SU-DHL-6 (cell line): ENCODE data around the gene CCDC120.

ENCODE experiments used
- H2AFZ ChIP-seq: fragments of 200-600 bp; sonication (generic); 2 replicates; pipeline ENCODE4 v1.6.1; 2014; ENCODE audit warnings: low read depth, mild to moderate bottlenecking, moderate library complexity, mixed read lengths, antibody characterized with exemption, low read length; ENCODE audit not compliant: severe bottlenecking
- H3F3A ChIP-seq: fragments of 200-600 bp; shearing (Covaris generic); 2 replicates; pipeline ENCODE4 v1.6.0; 2016; ENCODE audit warnings: antibody characterized with exemption, mild to moderate bottlenecking; ENCODE audit not compliant: insufficient read depth
- H3K27ac ChIP-seq: fragments of 200-600 bp; sonication (generic); 2 replicates; pipeline ENCODE4 v1.5.1; 2016; ENCODE audit warnings: low read depth, mild to moderate bottlenecking, low read length, moderate library complexity, mixed read lengths
- H3K27me3 ChIP-seq: fragments of 200-600 bp; sonication (generic), shearing (Covaris generic); 2 replicates; pipeline ENCODE4 v1.6.0; 2014; ENCODE audit warnings: mild to moderate bottlenecking, low read length
- H3K36me3 ChIP-seq: fragments of 200-600 bp; sonication (generic); 2 replicates; pipeline ENCODE4 v1.6.1; 2014; ENCODE audit warnings: mild to moderate bottlenecking, low read length, mixed read lengths
- H3K4me2 ChIP-seq: fragments of 300-600, 200-600 bp; shearing (Covaris generic), sonication (generic); 2 replicates; pipeline ENCODE4 v1.6.0; 2014; ENCODE audit warnings: low read length, low read depth, mild to moderate bottlenecking; ENCODE audit not compliant: poor library complexity, severe bottlenecking
- H3K4me3 ChIP-seq: fragments of 200-600 bp; sonication (generic); 2 replicates; pipeline ENCODE4 v1.5.1; 2014; ENCODE audit warnings: antibody characterized with exemption, low read length, mild to moderate bottlenecking, mixed read lengths; ENCODE audit not compliant: insufficient read depth, poor library complexity, severe bottlenecking
- H3K79me2 ChIP-seq: fragments of 200-600 bp; sonication (generic); 2 replicates; pipeline ENCODE4 v1.6.1; 2014; ENCODE audit warnings: mild to moderate bottlenecking, low read length, moderate library complexity; ENCODE audit not compliant: insufficient read depth
- H3K9ac ChIP-seq: fragments of 200-600 bp; sonication (generic); 2 replicates; pipeline ENCODE4 v1.7.0; 2014; ENCODE audit warnings: mild to moderate bottlenecking, low read length
- H3K9me2 ChIP-seq: fragments of 200-600 bp; sonication (generic); replicated peaks from 2 replicates; pipeline ENCODE4 v1.6.1; 2014; ENCODE audit warnings: low read length; ENCODE audit not compliant: insufficient read depth
- H3K9me3 ChIP-seq: fragments of 200-600 bp; sonication (generic); 2 replicates; pipeline ENCODE4 v1.6.1; 2014; ENCODE audit warnings: low read length, mixed read lengths; ENCODE audit not compliant: insufficient read depth
- H4K20me1 ChIP-seq: fragments of 200-600 bp; sonication (generic); 2 replicates; pipeline ENCODE4 v1.6.1; 2014; ENCODE audit warnings: low read depth, mild to moderate bottlenecking, antibody characterized with exemption, low read length, moderate library complexity, mixed read lengths
- EZH2phosphoT487 ChIP-seq: fragments of 200-600 bp; sonication (generic), shearing (Covaris generic); conservative IDR thresholded peaks from 2 replicates; pipeline ENCODE4 v1.6.1; 2018; ENCODE audit warnings: mild to moderate bottlenecking, antibody characterized with exemption, low read length, moderate library complexity, mixed read lengths
- TF ChIP-seq, protein P1 (sequence below): fragments of 200-600 bp; sonication (generic); IDR thresholded peaks from one replicate; pipeline ENCODE4 v1.5.1; 2017; ENCODE audit warnings: antibody characterized with exemption, mild to moderate bottlenecking, low read length, moderate library complexity; ENCODE audit not compliant: insufficient read depth, poor library complexity, severe bottlenecking

Gene CCDC120

DNA sequence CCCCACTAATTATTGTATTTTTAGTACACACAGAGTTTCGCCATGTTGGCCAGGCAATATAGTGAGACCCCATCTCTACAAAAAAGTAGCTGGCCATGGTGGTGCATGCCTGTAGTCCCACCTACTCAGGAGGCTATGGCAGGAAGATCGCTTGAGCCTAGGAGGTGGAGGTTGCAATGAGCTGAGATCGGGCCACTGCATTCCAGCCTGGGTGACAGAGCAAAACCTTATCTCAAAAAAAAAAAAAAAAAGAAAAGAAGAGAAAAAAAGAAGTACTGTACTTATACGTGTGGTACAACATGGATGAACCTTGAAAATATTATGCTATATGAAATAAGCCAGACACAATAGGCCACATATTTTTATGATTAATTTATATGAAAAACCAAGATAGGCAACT, 30.8 kb downstream of the CCDC120 start:
- Histone ChIP-seq H3F3A (no peaks in the 10 kb centered on the region), H3K36me3 (no peaks in the 10 kb centered on the region), H3K9me3 (no peaks in the 10 kb centered on the region), H3K27me3 (no peaks in the 10 kb centered on the region), H3K9ac (no peak overlapping the region), H4K20me1 (no peaks in the 10 kb centered on the region), H3K9me2 (no peaks in the 10 kb centered on the region), H3K4me3 (no peak overlapping the region), H3K79me2 (no peaks in the 10 kb centered on the region), H3K4me2 (no peak overlapping the region), H2AFZ (no peak overlapping the region), H3K27ac (no peak overlapping the region)
- TF ChIP-seq, protein P1, sequence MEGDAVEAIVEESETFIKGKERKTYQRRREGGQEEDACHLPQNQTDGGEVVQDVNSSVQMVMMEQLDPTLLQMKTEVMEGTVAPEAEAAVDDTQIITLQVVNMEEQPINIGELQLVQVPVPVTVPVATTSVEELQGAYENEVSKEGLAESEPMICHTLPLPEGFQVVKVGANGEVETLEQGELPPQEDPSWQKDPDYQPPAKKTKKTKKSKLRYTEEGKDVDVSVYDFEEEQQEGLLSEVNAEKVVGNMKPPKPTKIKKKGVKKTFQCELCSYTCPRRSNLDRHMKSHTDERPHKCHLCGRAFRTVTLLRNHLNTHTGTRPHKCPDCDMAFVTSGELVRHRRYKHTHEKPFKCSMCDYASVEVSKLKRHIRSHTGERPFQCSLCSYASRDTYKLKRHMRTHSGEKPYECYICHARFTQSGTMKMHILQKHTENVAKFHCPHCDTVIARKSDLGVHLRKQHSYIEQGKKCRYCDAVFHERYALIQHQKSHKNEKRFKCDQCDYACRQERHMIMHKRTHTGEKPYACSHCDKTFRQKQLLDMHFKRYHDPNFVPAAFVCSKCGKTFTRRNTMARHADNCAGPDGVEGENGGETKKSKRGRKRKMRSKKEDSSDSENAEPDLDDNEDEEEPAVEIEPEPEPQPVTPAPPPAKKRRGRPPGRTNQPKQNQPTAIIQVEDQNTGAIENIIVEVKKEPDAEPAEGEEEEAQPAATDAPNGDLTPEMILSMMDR: no peak
- TF ChIP-seq EZH2phosphoT487: no peak

DNA sequence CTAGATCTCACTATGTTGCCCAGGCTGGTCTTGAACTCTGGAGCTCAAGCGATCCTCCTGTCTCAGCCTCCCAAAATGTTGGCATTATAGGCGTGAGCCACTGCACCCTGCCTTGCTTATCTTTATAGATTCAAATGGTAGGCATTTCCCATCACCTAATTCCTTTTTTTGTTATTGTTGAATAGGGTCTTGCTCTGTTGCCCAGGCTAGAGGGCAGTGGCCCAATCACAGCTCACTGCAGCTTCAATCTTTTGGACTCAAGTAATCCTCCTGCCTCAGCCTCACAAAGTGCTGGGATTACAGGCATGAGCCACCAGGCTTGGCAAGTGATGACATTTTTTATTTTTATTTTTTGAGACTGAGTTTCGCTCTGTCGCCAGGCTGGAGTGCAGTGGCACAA, 37.6 kb downstream of the CCDC120 start:
- TF ChIP-seq, protein P1: no peak
- no peak for TF ChIP-seq EZH2phosphoT487
- Histone ChIP-seq H3K36me3 (no peaks in the 10 kb centered on the region), H3K9me3 (no peaks in the 10 kb centered on the region), H3F3A (no peaks in the 10 kb centered on the region), H3K4me3 (no peak overlapping the region), H3K27me3 (no peaks in the 10 kb centered on the region), H3K79me2 (peaks cover 5% of the 10 kb centered on the region; the same call in 1 of the 2 replicates), H4K20me1 (no peaks in the 10 kb centered on the region), H3K27ac (no peak overlapping the region), H2AFZ (no peak overlapping the region), H3K9me2 (no peaks in the 10 kb centered on the region), H3K4me2 (no peak overlapping the region), H3K9ac (no peak overlapping the region)

DNA sequence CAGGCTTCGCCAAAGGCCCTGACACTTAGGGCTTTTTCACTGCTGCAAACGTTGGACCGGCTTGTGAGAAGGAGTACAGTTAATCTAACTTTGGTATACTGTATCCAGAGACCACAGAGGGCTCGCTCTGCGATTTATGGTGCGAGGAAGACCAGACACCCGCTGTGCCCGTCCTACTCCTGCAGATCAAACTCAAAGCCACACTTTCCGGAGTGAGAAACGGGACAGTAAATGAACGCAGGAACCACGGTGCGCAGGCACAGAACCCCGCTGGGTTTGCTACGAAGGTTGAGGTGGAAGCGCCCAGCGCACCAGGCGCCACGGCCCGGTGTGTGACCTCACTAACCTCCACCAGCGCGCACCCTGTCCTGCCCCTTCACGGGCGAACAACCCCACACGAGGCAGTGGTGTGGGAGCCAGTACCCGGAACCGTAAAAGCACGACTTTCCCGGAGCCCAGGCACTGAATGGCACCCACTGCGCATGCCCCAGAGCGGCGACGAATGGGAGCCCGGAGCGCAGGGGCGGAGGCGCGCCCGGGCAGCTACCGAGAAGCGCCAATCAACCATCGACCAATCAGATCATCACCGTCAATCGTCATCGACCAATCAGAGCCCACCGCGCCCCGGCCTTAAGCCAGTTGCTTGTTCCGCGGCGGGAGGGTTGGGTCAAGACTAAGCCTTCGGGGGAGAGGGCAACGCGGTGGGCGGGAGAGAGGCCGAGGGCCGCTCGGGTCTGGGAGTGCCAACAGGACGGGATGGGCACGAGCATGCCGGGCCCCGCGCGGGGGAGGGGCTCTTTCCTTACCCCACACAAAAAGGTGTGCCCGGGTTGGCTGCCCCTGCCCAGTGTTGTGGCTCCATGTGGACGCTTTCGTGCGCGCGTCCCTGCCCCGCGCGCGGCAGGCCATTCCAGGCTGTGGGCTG, 42.2 kb downstream of the CCDC120 start:
- Histone ChIP-seq H3F3A (no peaks in the 10 kb centered on the region), H3K4me3 (peak overlapping the region; percentile 67), H3K4me2 (peak overlapping the region; percentile 78), H4K20me1 (no peaks in the 10 kb centered on the region), H3K9me3 (no peaks in the 10 kb centered on the region), H3K9ac (peak overlapping the region; percentile 84), H3K79me2 (peaks cover 5% of the 10 kb centered on the region; the same call in 1 of the 2 replicates), H3K27me3 (no peaks in the 10 kb centered on the region), H3K9me2 (no peaks in the 10 kb centered on the region), H2AFZ (peak overlapping the region; percentile 54), H3K27ac (peak overlapping the region; percentile 87), H3K36me3 (no peaks in the 10 kb centered on the region)
- TF ChIP-seq EZH2phosphoT487: no peak
- TF ChIP-seq, protein P1: no peak
